ENCODE measurements around the gene TICRR.

DNA sequence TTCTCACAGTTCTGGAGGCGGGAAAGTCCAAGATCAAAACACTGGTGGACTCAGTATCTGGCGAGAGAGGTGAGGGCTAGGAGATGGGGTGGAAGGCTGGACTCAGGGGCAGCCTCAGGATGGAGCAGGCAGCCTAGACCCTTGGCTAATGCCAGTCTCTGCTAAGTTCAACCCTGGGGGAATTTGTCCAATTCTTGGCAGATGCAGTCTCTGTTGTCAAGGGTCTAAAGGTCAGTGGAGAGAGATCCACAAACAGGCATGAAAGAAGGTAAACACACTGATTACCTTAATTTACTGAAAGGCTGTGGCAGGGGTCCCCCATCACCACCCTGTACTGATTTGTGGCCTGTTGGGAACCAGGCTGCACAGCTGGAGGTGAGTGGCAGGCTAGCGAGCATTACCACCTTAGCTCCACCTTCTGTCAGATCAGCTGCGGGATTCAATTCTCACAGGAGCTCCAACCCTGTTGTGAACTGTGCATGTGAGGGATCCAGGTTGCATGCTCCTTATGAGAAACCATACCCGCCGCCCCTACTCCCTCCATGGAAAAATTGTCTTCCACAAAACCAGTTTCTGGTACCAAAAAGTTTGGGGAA, 46.4 kb upstream of the TICRR start:
- TF ChIP-seq, protein P1, sequence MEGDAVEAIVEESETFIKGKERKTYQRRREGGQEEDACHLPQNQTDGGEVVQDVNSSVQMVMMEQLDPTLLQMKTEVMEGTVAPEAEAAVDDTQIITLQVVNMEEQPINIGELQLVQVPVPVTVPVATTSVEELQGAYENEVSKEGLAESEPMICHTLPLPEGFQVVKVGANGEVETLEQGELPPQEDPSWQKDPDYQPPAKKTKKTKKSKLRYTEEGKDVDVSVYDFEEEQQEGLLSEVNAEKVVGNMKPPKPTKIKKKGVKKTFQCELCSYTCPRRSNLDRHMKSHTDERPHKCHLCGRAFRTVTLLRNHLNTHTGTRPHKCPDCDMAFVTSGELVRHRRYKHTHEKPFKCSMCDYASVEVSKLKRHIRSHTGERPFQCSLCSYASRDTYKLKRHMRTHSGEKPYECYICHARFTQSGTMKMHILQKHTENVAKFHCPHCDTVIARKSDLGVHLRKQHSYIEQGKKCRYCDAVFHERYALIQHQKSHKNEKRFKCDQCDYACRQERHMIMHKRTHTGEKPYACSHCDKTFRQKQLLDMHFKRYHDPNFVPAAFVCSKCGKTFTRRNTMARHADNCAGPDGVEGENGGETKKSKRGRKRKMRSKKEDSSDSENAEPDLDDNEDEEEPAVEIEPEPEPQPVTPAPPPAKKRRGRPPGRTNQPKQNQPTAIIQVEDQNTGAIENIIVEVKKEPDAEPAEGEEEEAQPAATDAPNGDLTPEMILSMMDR (IDR thresholded peaks at IDR 0.05; ENCODE audit: low read length), result no peak
- TF ChIP-seq EZH2 (optimal IDR thresholded peaks at IDR 0.05; ENCODE audit: low read depth, low read length), result no peak
- TF ChIP-seq EZH2phosphoT487 (IDR thresholded peaks at IDR 0.05; ENCODE audit: low read length), result no peak
